ENCODE data around the gene CRYBG1.

Gene CRYBG1

GRCh38 chr6:106426250-106426970 lies 65.9 kb downstream of the CRYBG1 start:
- H3K9me3 ChIP-seq (ENCODE audit: control insufficient read depth, insufficient read depth, low read depth, low read length), result no peaks in the 10 kb centered on the region
- H3K9ac ChIP-seq (ENCODE audit: low read length), result no peak overlapping the region
- no peaks in the 10 kb centered on the region for H3K27me3 ChIP-seq (ENCODE audit: control insufficient read depth, insufficient read depth, low read length)
- no peak overlapping the region for H3K27ac ChIP-seq (ENCODE audit: low read depth, low read length)
- H3K4me3 ChIP-seq (ENCODE audit: low read depth, low read length), result no peak overlapping the region
- H3K36me3 ChIP-seq (ENCODE audit: control insufficient read depth, insufficient read depth, low read length), result no peaks in the 10 kb centered on the region
- no peaks in the 10 kb centered on the region for H3K4me1 ChIP-seq (ENCODE audit: control insufficient read depth, insufficient read depth, low read length)

GRCh38 chr6:106430466-106430865 lies 69.9 kb downstream of the CRYBG1 start:
- no peak overlapping the region for H3K9ac ChIP-seq (ENCODE audit: low read length)
- H3K4me1 ChIP-seq (ENCODE audit: control insufficient read depth, insufficient read depth, low read length), result no peaks in the 10 kb centered on the region; the same call in 1 of the 2 replicates
- H3K27ac ChIP-seq (ENCODE audit: low read depth, low read length), result no peak overlapping the region
- H3K4me3 ChIP-seq (ENCODE audit: low read depth, low read length), result no peak overlapping the region
- H3K36me3 ChIP-seq (ENCODE audit: control insufficient read depth, insufficient read depth, low read length), result no peaks in the 10 kb centered on the region
- H3K9me3 ChIP-seq (ENCODE audit: control insufficient read depth, insufficient read depth, low read depth, low read length), result no peaks in the 10 kb centered on the region
- H3K27me3 ChIP-seq (ENCODE audit: control insufficient read depth, insufficient read depth, low read length), result no peaks in the 10 kb centered on the region

- no peaks in the 10 kb centered on the region; the same call in 1 of the 2 replicates for H3K4me1 ChIP-seq (ENCODE audit: control insufficient read depth, insufficient read depth, low read length)
- no peak overlapping the region for H3K4me3 ChIP-seq (ENCODE audit: low read depth, low read length)
- H3K9me3 ChIP-seq (ENCODE audit: control insufficient read depth, insufficient read depth, low read depth, low read length), result no peaks in the 10 kb centered on the region
- no peak overlapping the region for H3K9ac ChIP-seq (ENCODE audit: low read length)
- H3K36me3 ChIP-seq (ENCODE audit: control insufficient read depth, insufficient read depth, low read length), result no peaks in the 10 kb centered on the region
- no peaks in the 10 kb centered on the region for H3K27me3 ChIP-seq (ENCODE audit: control insufficient read depth, insufficient read depth, low read length)
- no peak overlapping the region for H3K27ac ChIP-seq (ENCODE audit: low read depth, low read length)
Measured at GRCh38 chr6:106431405-106431804, 70.9 kb downstream of the CRYBG1 start.

- no peak overlapping the region for H3K4me3 ChIP-seq (ENCODE audit: low read depth, low read length)
- no peaks in the 10 kb centered on the region for H3K36me3 ChIP-seq (ENCODE audit: control insufficient read depth, insufficient read depth, low read length)
- no peaks in the 10 kb centered on the region for H3K9me3 ChIP-seq (ENCODE audit: control insufficient read depth, insufficient read depth, low read depth, low read length)
- no peaks in the 10 kb centered on the region; the same call in 1 of the 2 replicates for H3K4me1 ChIP-seq (ENCODE audit: control insufficient read depth, insufficient read depth, low read length)
- H3K27ac ChIP-seq (ENCODE audit: low read depth, low read length), result no peak overlapping the region
- no peak overlapping the region for H3K9ac ChIP-seq (ENCODE audit: low read length)
- no peaks in the 10 kb centered on the region for H3K27me3 ChIP-seq (ENCODE audit: control insufficient read depth, insufficient read depth, low read length)
Measured at GRCh38 chr6:106431972-106432371, 71.5 kb downstream of the CRYBG1 start.

- H3K36me3 ChIP-seq (ENCODE audit: control insufficient read depth, insufficient read depth, low read length), result no peaks in the 10 kb centered on the region
- no peaks in the 10 kb centered on the region for H3K27me3 ChIP-seq (ENCODE audit: control insufficient read depth, insufficient read depth, low read length)
- H3K9me3 ChIP-seq (ENCODE audit: control insufficient read depth, insufficient read depth, low read depth, low read length), result no peaks in the 10 kb centered on the region
- H3K27ac ChIP-seq (ENCODE audit: low read depth, low read length), result no peak overlapping the region
- H3K4me3 ChIP-seq (ENCODE audit: low read depth, low read length), result no peak overlapping the region
- no peak overlapping the region for H3K9ac ChIP-seq (ENCODE audit: low read length)
- no peaks in the 10 kb centered on the region; the same call in 1 of the 2 replicates for H3K4me1 ChIP-seq (ENCODE audit: control insufficient read depth, insufficient read depth, low read length)
Measured at GRCh38 chr6:106434530-106434929, 74.0 kb downstream of the CRYBG1 start.

GRCh38 chr6:106439459-106439858 lies 78.9 kb downstream of the CRYBG1 start:
- H3K9ac ChIP-seq (ENCODE audit: low read length), result no peak overlapping the region
- no peaks in the 10 kb centered on the region for H3K36me3 ChIP-seq (ENCODE audit: control insufficient read depth, insufficient read depth, low read length)
- H3K4me1 ChIP-seq (ENCODE audit: control insufficient read depth, insufficient read depth, low read length), result no peaks in the 10 kb centered on the region
- H3K4me3 ChIP-seq (ENCODE audit: low read depth, low read length), result no peak overlapping the region
- no peak overlapping the region for H3K27ac ChIP-seq (ENCODE audit: low read depth, low read length)
- H3K27me3 ChIP-seq (ENCODE audit: control insufficient read depth, insufficient read depth, low read length), result no peaks in the 10 kb centered on the region
- no peaks in the 10 kb centered on the region for H3K9me3 ChIP-seq (ENCODE audit: control insufficient read depth, insufficient read depth, low read depth, low read length)

- no peak overlapping the region for H3K9ac ChIP-seq (ENCODE audit: low read length)
- H3K4me3 ChIP-seq (ENCODE audit: low read depth, low read length), result no peak overlapping the region
- H3K9me3 ChIP-seq (ENCODE audit: control insufficient read depth, insufficient read depth, low read depth, low read length), result no peaks in the 10 kb centered on the region
- H3K27ac ChIP-seq (ENCODE audit: low read depth, low read length), result no peak overlapping the region
- H3K27me3 ChIP-seq (ENCODE audit: control insufficient read depth, insufficient read depth, low read length), result no peaks in the 10 kb centered on the region
- no peaks in the 10 kb centered on the region for H3K4me1 ChIP-seq (ENCODE audit: control insufficient read depth, insufficient read depth, low read length)
- H3K36me3 ChIP-seq (ENCODE audit: control insufficient read depth, insufficient read depth, low read length), result no peaks in the 10 kb centered on the region
Measured at GRCh38 chr6:106440546-106440945, 80.0 kb downstream of the CRYBG1 start.

GRCh38 chr6:106442395-106442794 lies 81.9 kb downstream of the CRYBG1 start:
- no peak overlapping the region for H3K9ac ChIP-seq (ENCODE audit: low read length)
- H3K27ac ChIP-seq (ENCODE audit: low read depth, low read length), result no peak overlapping the region
- H3K9me3 ChIP-seq (ENCODE audit: control insufficient read depth, insufficient read depth, low read depth, low read length), result no peaks in the 10 kb centered on the region
- H3K27me3 ChIP-seq (ENCODE audit: control insufficient read depth, insufficient read depth, low read length), result no peaks in the 10 kb centered on the region
- H3K4me1 ChIP-seq (ENCODE audit: control insufficient read depth, insufficient read depth, low read length), result no peaks in the 10 kb centered on the region; the same call in 1 of the 2 replicates
- H3K4me3 ChIP-seq (ENCODE audit: low read depth, low read length), result no peak overlapping the region
- no peaks in the 10 kb centered on the region for H3K36me3 ChIP-seq (ENCODE audit: control insufficient read depth, insufficient read depth, low read length)

- H3K27me3 ChIP-seq (ENCODE audit: control insufficient read depth, insufficient read depth, low read length), result no peaks in the 10 kb centered on the region
- no peaks in the 10 kb centered on the region for H3K36me3 ChIP-seq (ENCODE audit: control insufficient read depth, insufficient read depth, low read length)
- no peaks in the 10 kb centered on the region for H3K9me3 ChIP-seq (ENCODE audit: control insufficient read depth, insufficient read depth, low read depth, low read length)
- H3K4me3 ChIP-seq (ENCODE audit: low read depth, low read length), result no peak overlapping the region
- H3K27ac ChIP-seq (ENCODE audit: low read depth, low read length), result no peak overlapping the region
- H3K4me1 ChIP-seq (ENCODE audit: control insufficient read depth, insufficient read depth, low read length), result no peaks in the 10 kb centered on the region; the same call in 1 of the 2 replicates
- H3K9ac ChIP-seq (ENCODE audit: low read length), result no peak overlapping the region
Measured at GRCh38 chr6:106444777-106445507, 84.4 kb downstream of the CRYBG1 start.

GRCh38 chr6:106445508-106445878 lies 85.0 kb downstream of the CRYBG1 start:
- Histone ChIP-seq H3K36me3 (ENCODE audit: control insufficient read depth, insufficient read depth, low read length) (no peaks in the 10 kb centered on the region), H3K4me3 (ENCODE audit: low read depth, low read length) (no peak overlapping the region), H3K27ac (ENCODE audit: low read depth, low read length) (no peak overlapping the region), H3K27me3 (ENCODE audit: control insufficient read depth, insufficient read depth, low read length) (no peaks in the 10 kb centered on the region), H3K4me1 (ENCODE audit: control insufficient read depth, insufficient read depth, low read length) (no peaks in the 10 kb centered on the region; the same call in 1 of the 2 replicates), H3K9me3 (ENCODE audit: control insufficient read depth, insufficient read depth, low read depth, low read length) (no peaks in the 10 kb centered on the region), H3K9ac (ENCODE audit: low read length) (no peak overlapping the region)

- no peaks in the 10 kb centered on the region; the same call in 1 of the 2 replicates for H3K4me1 ChIP-seq (ENCODE audit: control insufficient read depth, insufficient read depth, low read length)
- H3K27ac ChIP-seq (ENCODE audit: low read depth, low read length), result no peak overlapping the region
- no peaks in the 10 kb centered on the region for H3K9me3 ChIP-seq (ENCODE audit: control insufficient read depth, insufficient read depth, low read depth, low read length)
- H3K9ac ChIP-seq (ENCODE audit: low read length), result no peak overlapping the region
- H3K27me3 ChIP-seq (ENCODE audit: control insufficient read depth, insufficient read depth, low read length), result no peaks in the 10 kb centered on the region
- H3K36me3 ChIP-seq (ENCODE audit: control insufficient read depth, insufficient read depth, low read length), result no peaks in the 10 kb centered on the region
- H3K4me3 ChIP-seq (ENCODE audit: low read depth, low read length), result no peak overlapping the region
Measured at GRCh38 chr6:106446287-106446885, 85.9 kb downstream of the CRYBG1 start.
